GM19099 (cell line): ENCODE measurements around the gene DYNLT4.

Experiments used
- POLR2A ChIP-seq: IDR thresholded peaks from 3 replicates; pipeline ENCODE4 v1.6.1; 2011; ENCODE audit warnings: low read depth; ENCODE audit not compliant: insufficient read length; ENCODE audit errors: extremely low read depth

DYNLT4 gene

GRCh38 chr1:44831516-44831915 lies 24.4 kb upstream of the DYNLT4 start:
- no peak for TF ChIP-seq POLR2A

- no peak for TF ChIP-seq POLR2A
Observed at GRCh38 chr1:44830900-44831304, 23.8 kb upstream of the DYNLT4 start.

DNA sequence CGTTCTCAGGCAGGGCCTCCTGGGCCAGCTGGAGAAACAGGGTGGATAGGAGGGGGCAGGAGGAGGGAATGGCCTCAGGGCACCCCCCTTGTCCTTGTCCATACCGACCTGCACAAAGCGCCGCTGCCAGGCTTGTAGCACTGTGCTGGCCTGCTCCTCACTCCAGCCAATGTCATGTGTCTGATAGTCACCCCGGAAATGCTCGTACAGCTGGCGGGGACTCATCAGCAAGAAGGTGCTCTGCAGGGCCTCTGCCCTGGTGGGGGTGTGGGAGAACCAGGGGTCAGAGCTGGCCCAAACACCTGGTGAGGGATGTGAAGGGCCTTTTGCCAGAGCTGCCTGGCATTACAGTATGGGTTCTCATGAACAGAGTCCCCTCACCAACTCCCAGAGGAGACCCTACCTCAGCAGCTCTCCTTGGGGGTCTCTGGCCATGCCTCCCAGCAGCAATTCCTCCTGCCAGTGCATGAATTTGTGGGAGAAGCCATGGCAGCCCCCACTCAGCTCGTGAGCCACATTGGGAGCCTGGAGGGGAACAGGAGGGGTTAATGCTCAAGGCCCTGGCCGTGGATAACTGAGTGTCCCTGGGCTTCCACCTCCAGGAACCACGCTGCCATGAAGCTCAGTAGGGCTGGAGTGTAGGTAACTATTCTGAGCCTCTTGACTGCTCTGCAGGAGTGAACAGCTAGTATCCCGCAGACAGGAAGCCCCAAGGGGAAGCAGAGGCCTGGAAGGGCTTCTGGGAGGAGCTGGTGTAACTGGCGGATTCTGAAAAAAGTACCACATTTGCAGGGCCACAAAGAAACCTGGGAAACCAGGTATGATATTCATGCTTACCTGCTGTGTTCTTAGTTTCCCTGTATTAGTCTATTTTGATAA lies 22.6 kb upstream of the DYNLT4 start:
- TF ChIP-seq POLR2A = no peak

- no peak for TF ChIP-seq POLR2A
Observed at GRCh38 chr1:44828841-44829440, 21.8 kb upstream of the DYNLT4 start.

DNA sequence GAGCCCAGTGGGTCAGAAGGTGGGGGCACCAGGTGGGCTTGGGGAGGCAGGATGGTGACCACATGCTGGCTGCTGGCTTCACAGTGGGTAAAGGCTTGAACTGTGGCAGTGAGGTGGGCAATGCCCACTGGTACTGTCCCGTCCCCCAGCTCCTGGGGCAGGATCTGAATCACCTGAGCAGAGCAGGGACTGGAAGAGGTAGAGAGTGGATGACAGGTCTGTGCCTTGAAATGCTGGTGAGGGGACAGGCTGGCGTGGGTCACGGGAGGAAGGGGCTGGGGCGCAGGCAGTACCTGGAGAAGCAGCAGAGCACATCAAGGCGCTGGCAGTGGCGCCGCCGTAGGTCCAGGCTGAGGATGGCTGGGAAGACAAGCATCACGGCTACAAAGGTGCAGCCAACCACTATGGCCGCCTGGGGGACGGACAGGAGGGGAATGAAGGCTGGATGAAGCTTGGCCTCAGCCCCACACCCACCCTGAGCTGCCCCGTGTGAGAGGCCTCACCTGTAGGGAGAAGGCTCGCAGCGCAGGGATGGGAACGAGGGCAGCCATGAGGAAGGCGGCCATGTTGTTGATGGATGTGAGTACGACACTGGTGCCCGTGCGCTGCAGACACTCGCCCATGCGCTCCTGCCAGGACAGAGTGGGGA lies 21.0 kb upstream of the DYNLT4 start:
- TF ChIP-seq POLR2A = no peak

- TF ChIP-seq POLR2A = no peak
Observed at GRCh38 chr1:44827197-44828002, 20.2 kb upstream of the DYNLT4 start.

- no peak for TF ChIP-seq POLR2A
Observed at GRCh38 chr1:44826375-44827196, 19.4 kb upstream of the DYNLT4 start.

GRCh38 chr1:44822981-44823451 lies 15.9 kb upstream of the DYNLT4 start:
- no peak for TF ChIP-seq POLR2A

DNA sequence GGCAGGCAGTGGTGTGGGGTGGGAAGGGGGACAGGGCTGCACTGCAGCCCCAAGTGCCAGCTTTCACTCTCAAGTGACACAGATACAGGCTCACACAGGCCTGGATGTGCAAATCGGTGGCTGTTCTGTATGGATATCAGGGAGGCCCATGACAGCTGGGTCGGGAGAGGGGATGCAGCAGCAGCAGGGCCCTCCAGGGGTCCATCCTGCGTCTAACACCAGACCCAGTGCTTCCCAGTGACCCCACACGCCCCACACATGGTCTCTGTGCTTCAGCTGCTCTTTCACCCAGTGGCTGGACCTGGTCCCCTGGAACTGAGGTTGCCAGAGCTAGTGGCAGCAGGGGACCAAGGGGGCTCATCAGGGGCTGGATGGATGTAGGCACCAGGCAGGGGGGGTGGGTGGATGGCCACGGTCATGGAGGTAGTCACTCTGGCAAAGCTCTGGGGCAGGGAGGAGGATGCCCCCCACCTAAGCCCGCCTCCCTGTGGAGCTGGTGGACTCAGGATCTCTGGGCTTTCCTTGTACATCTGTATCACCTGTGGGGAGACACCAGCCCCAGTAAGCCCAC lies 15.1 kb upstream of the DYNLT4 start:
- no peak for TF ChIP-seq POLR2A

DNA sequence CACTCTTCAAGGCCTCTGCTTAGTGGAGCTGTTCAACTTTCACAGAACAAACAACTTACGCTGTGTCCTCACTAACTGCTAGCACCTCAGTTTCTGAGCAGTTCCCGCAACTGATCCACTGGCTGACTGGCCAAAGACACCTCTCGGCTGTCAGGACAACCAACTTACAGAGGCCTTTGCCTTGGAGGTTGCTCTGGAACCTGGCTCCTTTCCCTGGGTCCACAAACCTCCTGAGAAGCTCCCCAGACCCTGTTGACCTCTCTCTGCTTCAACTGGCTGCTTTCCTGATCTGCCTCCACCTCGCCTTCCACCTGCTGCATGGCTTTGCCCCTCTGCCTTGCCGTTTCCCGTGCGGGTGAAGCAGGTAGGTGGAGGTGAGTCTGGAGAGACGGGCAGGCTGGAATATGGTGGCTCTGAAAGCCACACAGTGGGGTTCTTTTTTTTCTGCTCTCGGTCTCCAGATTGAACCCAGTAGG lies 14.1 kb upstream of the DYNLT4 start:
- no peak for TF ChIP-seq POLR2A

DNA sequence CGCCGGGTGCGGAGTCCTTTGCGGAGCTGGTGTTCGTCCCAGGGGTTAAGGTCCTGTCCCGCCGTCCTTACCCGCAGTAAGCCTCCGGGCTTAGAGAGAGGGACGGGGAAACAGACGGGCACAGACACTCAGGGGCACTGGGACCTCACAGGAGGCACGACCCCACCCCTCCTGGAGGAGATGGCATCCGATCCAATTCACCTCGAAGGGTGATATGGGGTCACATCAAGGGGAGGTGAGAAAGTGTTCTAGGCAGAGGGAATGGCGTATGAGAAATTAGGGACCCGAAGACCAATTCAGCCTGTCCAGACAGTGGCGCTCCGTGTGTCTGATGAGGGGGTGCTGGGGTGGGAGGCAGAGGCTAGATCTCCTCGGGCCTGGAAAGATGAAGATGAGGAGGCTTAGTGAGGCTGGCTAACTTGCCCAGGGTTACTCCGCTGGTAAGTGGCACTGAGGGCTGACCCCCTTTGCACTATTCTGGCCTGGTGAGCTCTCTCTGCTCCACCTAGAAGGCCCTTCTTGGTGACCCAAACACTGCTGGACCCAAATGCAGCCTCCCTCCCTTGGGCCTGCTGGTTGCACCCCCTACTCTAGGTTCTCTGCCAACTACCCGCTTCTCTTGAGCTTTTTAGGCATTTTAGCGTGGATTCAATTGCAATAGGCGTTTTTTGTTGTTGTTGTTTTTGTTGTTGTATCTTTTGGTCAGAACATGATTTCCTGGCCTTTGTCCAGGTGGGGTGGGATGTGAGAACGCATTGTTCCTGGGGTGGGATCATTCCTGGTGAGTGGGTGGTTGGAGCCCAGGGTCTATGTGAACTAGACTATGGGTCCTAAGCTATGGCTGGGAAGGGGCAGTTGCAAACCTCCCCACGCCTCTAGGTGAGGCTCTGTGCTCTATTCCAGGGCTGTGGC lies 13.4 kb upstream of the DYNLT4 start:
- TF ChIP-seq POLR2A = no peak

GRCh38 chr1:44819608-44820327 lies 12.6 kb upstream of the DYNLT4 start:
- TF ChIP-seq POLR2A = peak; percentile 100
